BE2C (cell line): ENCODE data around the gene DOCK1.

Source experiments
- DNase-seq: peaks from one replicate; pipeline ENCODE4 v3.0.0-alpha.2; 2020
- H3K27me3 ChIP-seq: fragments of 250-450 bp; sonication (Bioruptor Pico); 2 replicates; pipeline ENCODE4 v1.5.1; 2020; ENCODE audit warnings: mild to moderate bottlenecking
- H3K36me3 ChIP-seq: fragments of 250-450 bp; sonication (Bioruptor Pico); 2 replicates; pipeline ENCODE4 v1.5.1; 2020; ENCODE audit warnings: mild to moderate bottlenecking
- H3K4me1 ChIP-seq: fragments of 250-450 bp; sonication (Bioruptor Pico); 2 replicates; pipeline ENCODE4 v1.5.1; 2020
- H3K4me3 ChIP-seq: 2 replicates; pipeline ENCODE4 v1.5.1; 2011; ENCODE audit warnings: low read depth, low read length
- H3K9me3 ChIP-seq: fragments of 250-450 bp; sonication (Bioruptor Pico); 2 replicates; pipeline ENCODE4 v1.5.1; 2020
- CTCF ChIP-seq: IDR thresholded peaks from 2 replicates; pipeline ENCODE4 v1.5.1; 2012; ENCODE audit warnings: mild to moderate bottlenecking, low read depth, low read length

The DOCK1 gene

GRCh38 chr10:127161482-127161881 is 256.3 kb downstream of the DOCK1 start:
- DNase-seq, result no peak
- no peaks in the 10 kb centered on the region for H3K9me3 ChIP-seq
- no peak overlapping the region for H3K4me3 ChIP-seq
- no peaks in the 10 kb centered on the region for H3K27me3 ChIP-seq
- no peak for TF ChIP-seq CTCF
- H3K4me1 ChIP-seq, result no peaks in the 10 kb centered on the region
- no peaks in the 10 kb centered on the region for H3K36me3 ChIP-seq

DNA sequence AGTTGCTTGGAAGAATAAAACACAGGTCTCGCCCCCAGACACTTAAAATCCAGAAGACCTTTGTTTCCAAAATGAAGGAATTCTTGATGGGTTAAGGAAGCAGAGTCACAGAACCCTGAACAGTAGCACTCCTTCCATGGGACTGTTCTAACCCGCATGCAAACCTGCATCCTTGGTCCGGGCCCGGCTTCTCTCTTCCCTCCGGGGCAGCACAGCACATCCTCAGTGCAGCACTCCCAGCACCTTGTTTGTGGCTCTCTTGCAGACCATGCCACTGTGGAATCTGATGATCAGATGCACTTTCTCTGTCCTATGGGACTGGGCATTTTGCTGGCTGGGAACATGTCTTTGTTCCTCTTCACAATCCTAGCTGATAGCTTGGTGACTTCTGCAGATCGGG is 257.6 kb downstream of the DOCK1 start:
- Histone ChIP-seq H3K36me3 (no peaks in the 10 kb centered on the region), H3K27me3 (no peaks in the 10 kb centered on the region), H3K4me3 (no peak overlapping the region), H3K4me1 (no peaks in the 10 kb centered on the region), H3K9me3 (no peaks in the 10 kb centered on the region)
- no peak for DNase-seq
- TF ChIP-seq CTCF, result no peak

DNA sequence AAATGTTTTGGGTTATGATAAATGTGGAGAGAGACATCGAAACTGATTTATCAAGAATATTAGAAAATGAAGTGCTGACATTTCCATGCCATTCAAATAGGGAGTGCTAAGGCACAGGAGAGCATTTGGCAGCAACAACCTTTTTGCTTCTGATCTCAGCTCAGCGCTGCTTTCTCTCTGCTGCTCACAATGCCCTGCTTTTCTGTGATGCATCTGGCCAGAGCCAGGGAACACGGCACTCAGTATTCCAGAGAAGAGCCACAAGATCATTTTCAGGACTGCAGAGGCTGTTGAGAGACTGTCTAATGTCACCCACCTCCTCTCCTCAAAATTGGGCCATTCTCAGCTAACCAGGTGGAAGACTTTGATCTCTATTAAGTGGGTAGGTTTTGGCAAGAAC is 263.0 kb downstream of the DOCK1 start:
- no peaks in the 10 kb centered on the region for H3K9me3 ChIP-seq
- DNase-seq, result no peak
- no peaks in the 10 kb centered on the region for H3K27me3 ChIP-seq
- TF ChIP-seq CTCF, result no peak
- no peaks in the 10 kb centered on the region for H3K36me3 ChIP-seq
- H3K4me1 ChIP-seq, result no peaks in the 10 kb centered on the region
- H3K4me3 ChIP-seq, result no peak overlapping the region

- no peaks in the 10 kb centered on the region for H3K27me3 ChIP-seq
- no peaks in the 10 kb centered on the region for H3K4me1 ChIP-seq
- TF ChIP-seq CTCF, result no peak
- no peak overlapping the region for H3K4me3 ChIP-seq
- DNase-seq, result no peak
- no peaks in the 10 kb centered on the region for H3K36me3 ChIP-seq
- H3K9me3 ChIP-seq, result no peaks in the 10 kb centered on the region
These were observed 269.6 kb downstream of the DOCK1 start for GRCh38 chr10:127174866-127175265.

GRCh38 chr10:127175357-127176110 is 270.3 kb downstream of the DOCK1 start:
- Histone ChIP-seq H3K27me3 (no peaks in the 10 kb centered on the region), H3K9me3 (no peaks in the 10 kb centered on the region), H3K4me3 (no peak overlapping the region), H3K36me3 (no peaks in the 10 kb centered on the region), H3K4me1 (no peaks in the 10 kb centered on the region)
- TF ChIP-seq CTCF, result no peak
- no peak for DNase-seq

DNA sequence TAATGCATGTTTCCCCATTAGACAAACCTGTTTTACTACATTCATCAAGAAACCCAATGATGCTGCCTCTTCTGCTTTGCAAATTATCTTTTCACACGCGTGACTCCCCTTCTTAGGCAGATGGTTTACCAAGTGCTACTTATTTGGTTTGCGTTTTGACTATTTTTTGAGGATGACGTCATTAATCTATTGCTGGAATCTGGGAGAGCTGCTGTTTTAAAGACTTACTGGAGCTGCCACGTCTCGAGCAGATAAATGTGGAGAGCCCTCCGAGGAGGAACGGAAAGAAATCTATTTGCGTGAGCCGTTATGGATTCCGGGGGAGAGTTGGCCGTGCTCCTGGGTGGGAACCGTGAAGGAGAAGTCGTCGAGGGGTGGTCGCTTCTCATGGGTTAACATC is 271.4 kb downstream of the DOCK1 start:
- Histone ChIP-seq H3K4me1 (no peaks in the 10 kb centered on the region), H3K9me3 (no peaks in the 10 kb centered on the region), H3K27me3 (no peaks in the 10 kb centered on the region), H3K36me3 (no peaks in the 10 kb centered on the region), H3K4me3 (no peak overlapping the region)
- TF ChIP-seq CTCF, result no peak
- no peak for DNase-seq
